HCT116 (cell line): ENCODE data around the gene ARHGEF19. TPM values are rescaled to one million over a fixed set of nuclear protein-coding genes. Genes with fewer than 3 reads are reported as not detected.

ENCODE experiments used
- ATAC-seq: fragments of 200-7000 bp; cut with Tn5 transposase; 2 replicates; pipeline ENCODE4 v1.9.1; 2020; ENCODE audit warnings: mild to moderate bottlenecking, moderate library complexity
- BruUV-seq: library from RNA; stranded (reverse); fragments of 400-500 nt; replicated peaks from 2 replicates; lab custom pipeline; 2021; lab: Mats Ljungman, UMichigan
- CTCF ChIA-PET: fragments of 300-600 bp; sonication (Branson Sonifier 250); formaldehyde crosslinking; loops from one replicate; lab custom pipeline; 2021; ENCODE audit warnings: antibody characterized with exemption; lab: Charles Lee
- POLR2A ChIA-PET: fragments of 300-600, 350-600 bp; sonication (Branson Sonifier 250); formaldehyde crosslinking; loops from one replicate; lab custom pipeline; 2021; ENCODE audit warnings: antibody characterized with exemption; lab: Charles Lee
- RAD21 ChIA-PET, 2 experiments: fragments of 300-600 bp; sonication (Branson Sonifier 250); formaldehyde crosslinking; loops; one replicate each; lab custom pipeline; 2023; ENCODE audit warnings: low total read pairs in 2 of 2; ENCODE audit not compliant: uncharacterized antibody in 2 of 2, unreplicated experiment in 2 of 2, low non-redundant PET in 1 of 2; lab: Charles Lee
- DNase-seq: peaks from one replicate; pipeline ENCODE4 v3.0.0-alpha.2; 2010; ENCODE audit warnings: low read depth, low spot score
- H2AFZ ChIP-seq: fragments of 200-600 bp; shearing (Covaris generic), sonication (generic); 2 replicates; pipeline ENCODE4 v1.6.1; 2017; ENCODE audit warnings: low read depth, mixed run types, mixed read lengths, antibody characterized with exemption, low read length; ENCODE audit not compliant: poor library complexity, severe bottlenecking
- H3K27ac ChIP-seq: 2 replicates; pipeline ENCODE4 v1.5.1; 2012; ENCODE audit warnings: low read depth, low read length
- H3K27me3 ChIP-seq: fragments of 200-600 bp; sonication (generic); 2 replicates; pipeline ENCODE4 v1.6.1; 2016; ENCODE audit warnings: mixed run types, low read length, mixed read lengths; ENCODE audit not compliant: insufficient read depth
- H3K36me3 ChIP-seq, 2 experiments: fragments of 200-500 bp in 1 of 2; fragments of 200-600 bp in 1 of 2; sonication (Bioruptor generic) in 1 of 2; sonication (generic) in 1 of 2; 2 replicates each; pipeline versions ENCODE4 v1.5.1 to v1.6.1; 2014 to 2016; ENCODE audit warnings: low read length in 2 of 2, inconsistent platforms in 1 of 2, mixed read lengths in 1 of 2, mixed run types in 1 of 2; ENCODE audit not compliant: insufficient read depth in 2 of 2, control insufficient read depth in 1 of 2
- H3K4me1 ChIP-seq, 2 experiments: fragments of 200-600 bp in 1 of 2; sonication (generic) in 1 of 2; 2 replicates each; pipeline versions ENCODE4 v1.5.1 to v1.6.1; 2012 to 2017; ENCODE audit warnings: low read length in 2 of 2, inconsistent platforms in 1 of 2, mild to moderate bottlenecking in 1 of 2, mixed read lengths in 1 of 2, mixed run types in 1 of 2, moderate library complexity in 1 of 2; ENCODE audit not compliant: insufficient read depth in 2 of 2, control insufficient read depth in 1 of 2
- H3K4me2 ChIP-seq: fragments of 200-600 bp; sonication (generic); 2 replicates; pipeline ENCODE4 v1.6.1; 2017; ENCODE audit warnings: mixed run types, low read length, mixed read lengths
- H3K4me3 ChIP-seq, 2 experiments: fragments of 200-600 bp in 1 of 2; sonication (generic) in 1 of 2; replicated peaks in 1 of 2; 2 replicates each; pipeline ENCODE4 v1.5.1; 2011 to 2016; ENCODE audit warnings: low read length in 2 of 2, control low read depth in 1 of 2, low read depth in 1 of 2, mild to moderate bottlenecking in 1 of 2, mixed read lengths in 1 of 2, mixed run types in 1 of 2
- H3K79me2 ChIP-seq: fragments of 200-600 bp; sonication (generic); 2 replicates; pipeline ENCODE4 v1.6.1; 2017; ENCODE audit warnings: mild to moderate bottlenecking, mixed run types, low read length, moderate library complexity, mixed read lengths; ENCODE audit not compliant: insufficient read depth
- H3K9ac ChIP-seq: fragments of 200-600 bp; sonication (generic); 2 replicates; pipeline ENCODE4 v1.6.1; 2016; ENCODE audit warnings: low read length, mixed read lengths
- H3K9me2 ChIP-seq: fragments of 200-600 bp; sonication (generic), shearing (Covaris generic); 2 replicates; pipeline ENCODE4 v1.6.1; 2017; ENCODE audit warnings: mixed run types, mild to moderate bottlenecking, moderate library complexity; ENCODE audit not compliant: insufficient read depth
- H3K9me3 ChIP-seq, 2 experiments: fragments of 200-500 bp in 1 of 2; fragments of 200-600 bp in 1 of 2; sonication (Bioruptor generic) in 1 of 2; sonication (generic) in 1 of 2; 2 replicates each; pipeline ENCODE4 v1.6.1; 2014 to 2017; ENCODE audit warnings: low read length in 2 of 2, mixed read lengths in 2 of 2, inconsistent platforms in 1 of 2, low read depth in 1 of 2, mild to moderate bottlenecking in 1 of 2, mixed run types in 1 of 2, moderate library complexity in 1 of 2; ENCODE audit not compliant: control insufficient read depth in 1 of 2, insufficient read depth in 1 of 2
- H4K20me1 ChIP-seq: fragments of 200-600 bp; sonication (generic), shearing (Covaris generic); 2 replicates; pipeline ENCODE4 v1.6.1; 2017; ENCODE audit warnings: mixed run types, mild to moderate bottlenecking, moderate library complexity; ENCODE audit not compliant: insufficient read depth
- ATF3 ChIP-seq: IDR thresholded peaks from 2 replicates; pipeline ENCODE4 v1.6.1; 2012
- CBX3 ChIP-seq: IDR thresholded peaks from 2 replicates; pipeline ENCODE4 v1.6.1; 2012; ENCODE audit warnings: low read depth
- ELF1 ChIP-seq: IDR thresholded peaks from 2 replicates; pipeline ENCODE4 v1.6.1; 2012; ENCODE audit warnings: low read depth, borderline replicate concordance
- EZH2phosphoT487 ChIP-seq: fragments of 200-600 bp; IDR thresholded peaks from 2 replicates; pipeline ENCODE4 v1.6.1; 2018; ENCODE audit warnings: antibody characterized with exemption, borderline replicate concordance
- JUND ChIP-seq: IDR thresholded peaks from 2 replicates; pipeline ENCODE4 v1.6.1; 2012
- POLR2A ChIP-seq: IDR thresholded peaks from 2 replicates; pipeline ENCODE4 v1.7.0; 2011; ENCODE audit warnings: borderline replicate concordance; ENCODE audit not compliant: insufficient read depth, insufficient read length; ENCODE audit errors: extremely low read depth
- POLR2AphosphoS5 ChIP-seq: IDR thresholded peaks from 2 replicates; pipeline ENCODE4 v1.6.1; 2011; ENCODE audit warnings: mild to moderate bottlenecking, low read depth, low read length, moderate library complexity
- RAD21 ChIP-seq: IDR thresholded peaks from 2 replicates; pipeline ENCODE4 v1.6.1; 2012; ENCODE audit warnings: low read depth, mild to moderate bottlenecking
- SIN3A ChIP-seq: IDR thresholded peaks from 2 replicates; pipeline ENCODE4 v1.6.1; 2012; ENCODE audit warnings: low read depth
- SP1 ChIP-seq: IDR thresholded peaks from 2 replicates; pipeline ENCODE4 v1.6.1; 2012; ENCODE audit warnings: low read depth
- SRF ChIP-seq: IDR thresholded peaks from 2 replicates; pipeline ENCODE4 v1.6.1; 2012; ENCODE audit warnings: low read depth
- TCF7L2 ChIP-seq: IDR thresholded peaks from 2 replicates; pipeline ENCODE4 v1.7.0; 2011; ENCODE audit warnings: borderline replicate concordance, inconsistent platforms; ENCODE audit not compliant: insufficient read depth, insufficient read length; ENCODE audit errors: extremely low read depth
- ZBTB33 ChIP-seq: IDR thresholded peaks from 2 replicates; pipeline ENCODE4 v1.6.1; 2011; ENCODE audit warnings: mild to moderate bottlenecking, low read length, moderate library complexity; ENCODE audit not compliant: insufficient replicate concordance; ENCODE audit errors: extremely low read depth
- ZNF274 ChIP-seq: fragments of 200-500 bp; sonication (Bioruptor generic); IDR thresholded peaks from 2 replicates; pipeline ENCODE4 v1.6.1; 2014; ENCODE audit warnings: mild to moderate bottlenecking, low read depth, low read length, inconsistent platforms
- intact Hi-C: fragments of 100-400 bp; cut with micrococcal nuclease; formaldehyde crosslinking; loops from 2 replicates; pipeline ENCODE4 v1.10.0; 2022
- total RNA-seq: library from RNA; stranded (reverse); gene quantifications from one replicate; pipeline ENCODE4 v1.2.1, GENCODE V29; 2021; ENCODE audit not compliant: unreplicated experiment
- TF ChIP-seq, protein P1 (sequence below): IDR thresholded peaks from 2 replicates; pipeline ENCODE4 v1.6.1; 2012

Gene ARHGEF19
- total RNA-seq, 1 experiment from 2014 or later = 59.7 TPM

DNA sequence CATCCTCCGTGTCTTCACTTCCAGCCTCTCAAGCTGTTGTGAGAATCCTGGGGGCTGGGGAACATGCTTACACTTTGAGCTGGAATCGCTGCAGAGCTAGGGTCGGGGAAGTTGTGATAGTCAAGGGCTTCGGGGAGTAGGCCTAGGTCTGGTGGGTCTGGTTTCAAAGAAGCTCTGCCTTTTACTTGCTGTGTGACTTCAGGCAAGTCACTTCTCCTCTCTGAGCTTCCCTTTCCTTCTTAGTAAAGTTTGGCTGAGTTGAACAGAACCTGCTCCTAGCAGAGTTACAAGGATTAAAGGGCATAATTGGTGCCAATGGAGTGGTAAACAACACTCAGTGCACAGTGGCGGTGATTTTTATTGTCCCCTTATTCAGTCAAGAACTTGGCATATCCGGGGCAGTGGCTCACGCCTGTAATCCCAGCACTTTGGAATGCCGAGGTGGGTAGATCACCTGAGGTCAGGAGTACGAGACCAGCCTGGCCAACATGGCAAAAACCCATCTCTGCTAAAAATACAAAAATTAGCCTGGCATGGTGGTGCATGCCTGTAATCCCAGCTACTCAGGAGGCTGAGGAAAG lies 25.7 kb downstream of the ARHGEF19 start:
- POLR2A ChIA-PET = interaction anchor here (1.0 to 5.0 kb wide), 5 partner anchors 14 to 109 kb away, joined by 3 to 31 read pairs (median 11); no protein-coding TSS in a partner anchor
- RAD21 ChIA-PET = interaction anchor here (1.1 to 6.2 kb wide), 4 partner anchors 104 to 108 kb away, joined by 4 to 26 read pairs (median 8); no protein-coding TSS in a partner anchor
- H3K27ac ChIP-seq = no peak overlapping the region; the same call in 1 of the 2 replicates
- no peak for ATAC-seq
- TF ChIP-seq, protein P1, sequence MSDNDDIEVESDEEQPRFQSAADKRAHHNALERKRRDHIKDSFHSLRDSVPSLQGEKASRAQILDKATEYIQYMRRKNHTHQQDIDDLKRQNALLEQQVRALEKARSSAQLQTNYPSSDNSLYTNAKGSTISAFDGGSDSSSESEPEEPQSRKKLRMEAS = no peak
- no peak for TF ChIP-seq EZH2phosphoT487
- TF ChIP-seq SP1 = no peak
- TF ChIP-seq SIN3A = no peak
- TF ChIP-seq POLR2A = no peak
- no peak for TF ChIP-seq TCF7L2
- TF ChIP-seq ELF1 = no peak
- no peak for TF ChIP-seq SRF
- no peak for TF ChIP-seq ATF3
- no peak for TF ChIP-seq RAD21
- no peak for TF ChIP-seq POLR2AphosphoS5
- TF ChIP-seq ZNF274 = no peak
- no peak for TF ChIP-seq ZBTB33
- TF ChIP-seq JUND = no peak
- TF ChIP-seq CBX3 = no peak
- TF ChIP-seq, all 23 proteins: peak for 0
- H2AFZ ChIP-seq = no peak overlapping the region
- no peak for DNase-seq
- no peaks in the 10 kb centered on the region for H3K36me3 ChIP-seq
- no peaks in the 10 kb centered on the region for H3K9me2 ChIP-seq
- no peaks in the 10 kb centered on the region for H4K20me1 ChIP-seq
- no peaks in the 10 kb centered on the region for H3K9me3 ChIP-seq
- intact Hi-C loops = loop anchor here (1.0 to 10.0 kb wide), 3 partner anchors 56 to 182 kb away; partner anchors contain the start of gene SRARP
- H3K79me2 ChIP-seq = no peaks in the 10 kb centered on the region
- H3K27me3 ChIP-seq = no peaks in the 10 kb centered on the region
- H3K4me1 ChIP-seq = peaks cover 57 to 74% of the 10 kb centered on the region in 2 experiments
- no peak overlapping the region for H3K9ac ChIP-seq
- H3K4me3 ChIP-seq = no peak overlapping the region
- BruUV-seq = no TSS peak
- CTCF ChIA-PET = interaction anchor here (0.8 to 10.3 kb wide), 6 partner anchors 41 to 114 kb away, joined by 3 to 222 read pairs (median 6); partner anchors contain the start of gene FAM131C
- H3K4me2 ChIP-seq = no peak overlapping the region
